K562 (cell line): Measurements from ENCODE around the gene MFSD11. TPM values are rescaled to one million over a fixed set of nuclear protein-coding genes. Genes with fewer than 3 reads are reported as not detected.

Experiments used
- DNMT1 ChIP-seq: fragments of 450-650 bp; IDR thresholded peaks from 2 replicates; pipeline ENCODE4 v1.6.1; 2016; ENCODE audit warnings: antibody characterized with exemption, mild to moderate bottlenecking
- EWSR1 ChIP-seq: fragments of 450-650 bp; IDR thresholded peaks from 2 replicates; pipeline ENCODE4 v1.6.1; 2018; ENCODE audit warnings: borderline replicate concordance, mild to moderate bottlenecking, low read depth, moderate library complexity; ENCODE audit not compliant: partially characterized antibody
- HMG20B ChIP-seq: fragments of 250-450 bp; sonication (Bioruptor Pico); IDR thresholded peaks from 2 replicates; pipeline ENCODE4 v1.5.0; 2021; ENCODE audit warnings: mild to moderate bottlenecking
- KLF6 ChIP-seq: fragments of 250-450 bp; sonication (Bioruptor Pico); IDR thresholded peaks from 2 replicates; pipeline ENCODE4 v1.4.0; 2020; ENCODE audit warnings: mild to moderate bottlenecking, moderate library complexity, borderline replicate concordance
- MXD1 ChIP-seq: fragments of 250-450 bp; sonication (Bioruptor Pico); IDR thresholded peaks from 2 replicates; pipeline ENCODE4 v1.8.0; 2021; ENCODE audit warnings: borderline replicate concordance, mild to moderate bottlenecking, moderate library complexity; ENCODE audit not compliant: poor library complexity, severe bottlenecking
- SAFB ChIP-seq: fragments of 200-400 bp; formaldehyde crosslinking; IDR thresholded peaks from 2 replicates; pipeline ENCODE4 v1.6.1; 2017; ENCODE audit warnings: low read depth, low read length, borderline replicate concordance
- TAF9B ChIP-seq: fragments of 450-650 bp; IDR thresholded peaks from 2 replicates; pipeline ENCODE4 v1.6.1; 2018; ENCODE audit warnings: mild to moderate bottlenecking; ENCODE audit not compliant: partially characterized antibody
- ZNF143 ChIP-seq: sonication (generic); formaldehyde crosslinking; IDR thresholded peaks from 2 replicates; pipeline ENCODE4 v1.9.0; 2022; ENCODE audit warnings: mild to moderate bottlenecking, missing genetic modification reagents
- ZNF407 ChIP-seq: fragments of 450-650 bp; IDR thresholded peaks from 2 replicates; pipeline ENCODE4 v1.6.1; 2016; ENCODE audit warnings: low read depth
- ZNF695 ChIP-seq: fragments of 450-650 bp; formaldehyde crosslinking; IDR thresholded peaks from 2 replicates; pipeline ENCODE4 v1.4.0; 2020; ENCODE audit warnings: mild to moderate bottlenecking, moderate library complexity
- polyA plus RNA-seq, 8 experiments: library from polyadenylated mRNA; depleted of rRNA in 4 of 8; stranded (reverse) in 5 of 8; unstranded in 3 of 8; fragments of >200 nt; fragmentation: Nextera tagmentation in 2 of 8; fragmentation: Illumina TruSeq in 1 of 8; extraction: Ambion mirVana in 2 of 8; extraction: Trizol in 1 of 8; gene quantifications; 2 replicates each; pipeline versions ENCODE4 v1.2.1 to v1.2.3, GENCODE V29; 2011 to 2014; ENCODE audit warnings: inconsistent platforms in 1 of 8, missing spikeins in 1 of 8
- total RNA-seq, 7 experiments: library from RNA; depleted of rRNA in 6 of 7; stranded (reverse); fragments of >200 nt in 6 of 7; fragmentation: Illumina TruSeq in 2 of 7; extraction: Trizol in 2 of 7; gene quantifications; 2 replicates each; pipeline versions ENCODE4 v1.2.1 to v1.2.3, GENCODE V29; 2011 to 2021; ENCODE audit warnings: low replicate concordance in 1 of 7
- TF ChIP-seq, protein P1 (sequence below): fragments of 200-400 bp; formaldehyde crosslinking; IDR thresholded peaks from 2 replicates; pipeline ENCODE4 v1.6.1; 2017; ENCODE audit warnings: mild to moderate bottlenecking, low read depth, low read length, moderate library complexity
- TF ChIP-seq, protein P2 (sequence below): fragments of 450-650 bp; IDR thresholded peaks from 2 replicates; pipeline ENCODE4 v1.6.1; 2018; ENCODE audit not compliant: partially characterized antibody

MFSD11 gene
- total and polyA plus RNA-seq, 9 of the 15 experiments (the other 6 are each of a cell fraction or from before 2014, with no cell fraction given), result 14.4 to 24.5 (median 19.9) TPM

- TF ChIP-seq, protein P1, sequence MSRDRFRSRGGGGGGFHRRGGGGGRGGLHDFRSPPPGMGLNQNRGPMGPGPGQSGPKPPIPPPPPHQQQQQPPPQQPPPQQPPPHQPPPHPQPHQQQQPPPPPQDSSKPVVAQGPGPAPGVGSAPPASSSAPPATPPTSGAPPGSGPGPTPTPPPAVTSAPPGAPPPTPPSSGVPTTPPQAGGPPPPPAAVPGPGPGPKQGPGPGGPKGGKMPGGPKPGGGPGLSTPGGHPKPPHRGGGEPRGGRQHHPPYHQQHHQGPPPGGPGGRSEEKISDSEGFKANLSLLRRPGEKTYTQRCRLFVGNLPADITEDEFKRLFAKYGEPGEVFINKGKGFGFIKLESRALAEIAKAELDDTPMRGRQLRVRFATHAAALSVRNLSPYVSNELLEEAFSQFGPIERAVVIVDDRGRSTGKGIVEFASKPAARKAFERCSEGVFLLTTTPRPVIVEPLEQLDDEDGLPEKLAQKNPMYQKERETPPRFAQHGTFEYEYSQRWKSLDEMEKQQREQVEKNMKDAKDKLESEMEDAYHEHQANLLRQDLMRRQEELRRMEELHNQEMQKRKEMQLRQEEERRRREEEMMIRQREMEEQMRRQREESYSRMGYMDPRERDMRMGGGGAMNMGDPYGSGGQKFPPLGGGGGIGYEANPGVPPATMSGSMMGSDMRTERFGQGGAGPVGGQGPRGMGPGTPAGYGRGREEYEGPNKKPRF, result no peak
- no peak for TF ChIP-seq HMG20B (CRISPR knock-in tag)
- TF ChIP-seq SAFB, result no peak
- TF ChIP-seq MXD1 (CRISPR knock-in tag), result peak; percentile 60
- TF ChIP-seq ZNF143 (CRISPR knock-in tag), result peak; percentile 48; the same call in 1 of the 2 replicates
- TF ChIP-seq ZNF695, result no peak
- TF ChIP-seq, protein P2, sequence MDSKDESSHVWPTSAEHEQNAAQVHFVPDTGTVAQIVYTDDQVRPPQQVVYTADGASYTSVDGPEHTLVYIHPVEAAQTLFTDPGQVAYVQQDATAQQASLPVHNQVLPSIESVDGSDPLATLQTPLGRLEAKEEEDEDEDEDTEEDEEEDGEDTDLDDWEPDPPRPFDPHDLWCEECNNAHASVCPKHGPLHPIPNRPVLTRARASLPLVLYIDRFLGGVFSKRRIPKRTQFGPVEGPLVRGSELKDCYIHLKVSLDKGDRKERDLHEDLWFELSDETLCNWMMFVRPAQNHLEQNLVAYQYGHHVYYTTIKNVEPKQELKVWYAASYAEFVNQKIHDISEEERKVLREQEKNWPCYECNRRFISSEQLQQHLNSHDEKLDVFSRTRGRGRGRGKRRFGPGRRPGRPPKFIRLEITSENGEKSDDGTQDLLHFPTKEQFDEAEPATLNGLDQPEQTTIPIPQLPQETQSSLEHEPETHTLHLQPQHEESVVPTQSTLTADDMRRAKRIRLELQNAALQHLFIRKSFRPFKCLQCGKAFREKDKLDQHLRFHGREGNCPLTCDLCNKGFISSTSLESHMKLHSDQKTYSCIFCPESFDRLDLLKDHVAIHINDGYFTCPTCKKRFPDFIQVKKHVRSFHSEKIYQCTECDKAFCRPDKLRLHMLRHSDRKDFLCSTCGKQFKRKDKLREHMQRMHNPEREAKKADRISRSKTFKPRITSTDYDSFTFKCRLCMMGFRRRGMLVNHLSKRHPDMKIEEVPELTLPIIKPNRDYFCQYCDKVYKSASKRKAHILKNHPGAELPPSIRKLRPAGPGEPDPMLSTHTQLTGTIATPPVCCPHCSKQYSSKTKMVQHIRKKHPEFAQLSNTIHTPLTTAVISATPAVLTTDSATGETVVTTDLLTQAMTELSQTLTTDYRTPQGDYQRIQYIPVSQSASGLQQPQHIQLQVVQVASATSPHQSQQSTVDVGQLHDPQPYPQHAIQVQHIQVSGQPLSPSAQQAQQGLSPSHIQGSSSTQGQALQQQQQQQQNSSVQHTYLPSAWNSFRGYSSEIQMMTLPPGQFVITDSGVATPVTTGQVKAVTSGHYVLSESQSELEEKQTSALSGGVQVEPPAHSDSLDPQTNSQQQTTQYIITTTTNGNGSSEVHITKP, result no peak
- no peak for TF ChIP-seq EWSR1
- no peak for TF ChIP-seq TAF9B
- TF ChIP-seq KLF6 (CRISPR knock-in tag), result peak; percentile 36; the same call in 1 of the 2 replicates
- TF ChIP-seq DNMT1, result no peak
- TF ChIP-seq ZNF407, result no peak
Observed at GRCh38 chr17:76736349-76737081, 1.4 kb upstream of the MFSD11 start (continued).
